IMR-90 (cell line): ENCODE data around the gene CFAP97D2. TPM values are rescaled to one million over a fixed set of nuclear protein-coding genes. Genes with fewer than 3 reads are reported as not detected.

Experiments
- ATAC-seq: fragments of 200-7000 bp; cut with Tn5 transposase; 2 replicates; pipeline ENCODE4 v1.9.1; 2020; ENCODE audit warnings: low read depth, mild to moderate bottlenecking, moderate library complexity
- BruUV-seq: library from RNA; stranded (reverse); fragments of 400-500 nt; replicated peaks from 2 replicates; lab custom pipeline; 2021; lab: Mats Ljungman, UMichigan
- CTCF ChIA-PET: fragments of 300-600 bp; formaldehyde crosslinking; extraction: SDS; loops from one replicate; lab custom pipeline; 2021; ENCODE audit warnings: antibody characterized with exemption; lab: Yijun Ruan, JAX
- POLR2A ChIA-PET: fragments of 300-600 bp; sonication (Branson Sonifier 250); formaldehyde crosslinking; loops from one replicate; lab custom pipeline; 2022; ENCODE audit warnings: antibody characterized with exemption; ENCODE audit not compliant: unreplicated experiment; lab: Charles Lee
- DNase-seq: peaks from one replicate; pipeline ENCODE4 v3.0.0; 2013
- H2AFZ ChIP-seq: replicated peaks from 2 replicates; pipeline ENCODE3; 2013; ENCODE audit warnings: low read length, mild to moderate bottlenecking; ENCODE audit not compliant: poor library complexity
- H2AK5ac ChIP-seq: 2 replicates; pipeline ENCODE4 v1.6.1; 2013; ENCODE audit warnings: low read depth, low read length, inconsistent platforms
- H2AK9ac ChIP-seq: replicated peaks from 2 replicates; pipeline ENCODE3; 2013; ENCODE audit warnings: mild to moderate bottlenecking, low read depth, low read length, moderate library complexity; ENCODE audit not compliant: poor library complexity
- H2BK120ac ChIP-seq: 2 replicates; pipeline ENCODE4 v1.6.1; 2013; ENCODE audit warnings: low read depth, low read length, inconsistent platforms
- H2BK15ac ChIP-seq: 3 replicates; pipeline ENCODE4 v1.6.1; 2013; ENCODE audit warnings: low read depth, low read length, inconsistent platforms
- H2BK20ac ChIP-seq: 2 replicates; pipeline ENCODE4 v1.6.1; 2013; ENCODE audit warnings: low read depth, mild to moderate bottlenecking, inconsistent platforms, low read length, moderate library complexity
- H2BK5ac ChIP-seq: 2 replicates; pipeline ENCODE4 v1.6.1; 2013; ENCODE audit warnings: mild to moderate bottlenecking, low read depth, low read length, inconsistent platforms; ENCODE audit not compliant: poor library complexity, severe bottlenecking
- H3K14ac ChIP-seq: replicated peaks from 2 replicates; pipeline ENCODE4 v1.6.1; 2013; ENCODE audit warnings: low read depth, low read length, inconsistent platforms
- H3K18ac ChIP-seq: 2 replicates; pipeline ENCODE4 v1.6.1; 2013; ENCODE audit warnings: low read depth, low read length, control low read depth
- H3K23ac ChIP-seq: 2 replicates; pipeline ENCODE4 v1.6.1; 2013; ENCODE audit warnings: low read depth, low read length, inconsistent platforms
- H3K27ac ChIP-seq: 2 replicates; pipeline ENCODE4 v1.5.1; 2013; ENCODE audit warnings: mild to moderate bottlenecking, control low read depth, low read length; ENCODE audit not compliant: insufficient read depth
- H3K27me3 ChIP-seq: 2 replicates; pipeline ENCODE4 v1.6.1; 2013; ENCODE audit warnings: low read length; ENCODE audit not compliant: control insufficient read depth, insufficient read depth
- H3K36me3 ChIP-seq: 2 replicates; pipeline ENCODE4 v1.6.1; 2013; ENCODE audit warnings: low read length, mixed read lengths; ENCODE audit not compliant: control insufficient read depth, insufficient read depth
- H3K4ac ChIP-seq: 2 replicates; pipeline ENCODE4 v1.6.1; 2013; ENCODE audit warnings: low read depth, low read length, inconsistent platforms
- H3K4me1 ChIP-seq: 2 replicates; pipeline ENCODE4 v1.6.1; 2013; ENCODE audit warnings: low read length, mixed read lengths; ENCODE audit not compliant: control insufficient read depth, insufficient read depth
- H3K4me2 ChIP-seq: 2 replicates; pipeline ENCODE4 v1.6.1; 2013; ENCODE audit warnings: low read depth, mild to moderate bottlenecking, control low read depth, low read length, moderate library complexity
- H3K4me3 ChIP-seq: 2 replicates; pipeline ENCODE4 v1.5.1; 2013; ENCODE audit warnings: low read depth, mild to moderate bottlenecking, control low read depth, low read length, moderate library complexity; ENCODE audit not compliant: insufficient read depth
- H3K56ac ChIP-seq: 2 replicates; pipeline ENCODE4 v1.6.1; 2013; ENCODE audit warnings: low read length, inconsistent platforms; ENCODE audit not compliant: insufficient read depth; ENCODE audit errors: extremely low read depth
- H3K79me1 ChIP-seq, 2 experiments: 2 replicates each; pipeline ENCODE4 v1.6.1; 2013; ENCODE audit warnings: low read length in 2 of 2, inconsistent platforms in 1 of 2, low read depth in 1 of 2
- H3K9ac ChIP-seq: 2 replicates; pipeline ENCODE4 v1.6.1; 2013; ENCODE audit warnings: low read depth, low read length, control low read depth
- H3K9me1 ChIP-seq: 2 replicates; pipeline ENCODE4 v1.6.1; 2013; ENCODE audit warnings: low read length, inconsistent platforms; ENCODE audit not compliant: insufficient read depth
- H3K9me3 ChIP-seq: 2 replicates; pipeline ENCODE4 v1.6.1; 2013; ENCODE audit warnings: low read length; ENCODE audit not compliant: control insufficient read depth, insufficient read depth
- H4K20me1 ChIP-seq: 2 replicates; pipeline ENCODE4 v1.6.1; 2013; ENCODE audit warnings: low read length, inconsistent platforms; ENCODE audit not compliant: insufficient read depth
- H4K5ac ChIP-seq: 2 replicates; pipeline ENCODE4 v1.6.1; 2013; ENCODE audit warnings: mild to moderate bottlenecking, low read depth, low read length, control low read depth
- H4K8ac ChIP-seq, 2 experiments: 2 replicates each; pipeline ENCODE4 v1.6.1; 2013; ENCODE audit warnings: low read depth in 2 of 2, low read length in 2 of 2, control low read depth in 1 of 2, inconsistent platforms in 1 of 2
- H4K91ac ChIP-seq: 2 replicates; pipeline ENCODE4 v1.6.1; 2013; ENCODE audit warnings: low read depth, low read length, inconsistent platforms; ENCODE audit not compliant: insufficient read depth
- CEBPB ChIP-seq: IDR thresholded peaks from 2 replicates; pipeline ENCODE4 v1.6.1; 2012; ENCODE audit warnings: low read depth, low read length, improper control_type of control experiment
- NFE2L2 ChIP-seq: fragments of 150-350 bp; IDR thresholded peaks from 2 replicates; pipeline ENCODE4 v1.6.1; 2016; ENCODE audit warnings: low read depth, mild to moderate bottlenecking, low read length
- WGBS, 2 experiments: methylation state at CpG; one replicate each; pipeline versions ENCODE4 v1.1.5 to v1.1.7; 2013; ENCODE audit warnings: missing lambda C conversion rate in 2 of 2; ENCODE audit not compliant: insufficient read length in 1 of 2; ENCODE audit errors: extremely low coverage in 2 of 2; 5-methylcytosine and 5-hydroxymethylcytosine counted together
- dilution Hi-C: fragments of 300-500 bp; cut with HindIII; formaldehyde crosslinking; loops from one replicate; pipeline ENCODE4 v1.14.3; 2018; ENCODE audit warnings: low sequenced_read_pairs; ENCODE audit not compliant: unreplicated experiment
- in situ Hi-C: fragments of 300-500 bp; cut with MboI; formaldehyde crosslinking; loops from 3 replicates; pipeline ENCODE4 v1.14.3; 2019; ENCODE audit warnings: low sequenced_read_pairs, inconsistent platforms, mixed read lengths
- intact Hi-C: fragments of 100-400 bp; cut with micrococcal nuclease; formaldehyde crosslinking; loops from 2 replicates; pipeline ENCODE4 v1.10.0; 2022
- polyA plus RNA-seq, 3 experiments: library from polyadenylated mRNA; depleted of rRNA; stranded (reverse); fragments of >200 nt; gene quantifications; 2 replicates each; pipeline ENCODE4 v1.2.3, GENCODE V29; 2012; ENCODE audit warnings: low replicate concordance in 1 of 3
- total RNA-seq: library from RNA; depleted of rRNA; stranded (reverse); fragments of >200 nt; gene quantifications from 2 replicates; pipeline ENCODE4 v1.2.3, GENCODE V29; 2012
- TF ChIP-seq, protein P1 (sequence below): fragments of 150-350 bp; IDR thresholded peaks from 2 replicates; pipeline ENCODE4 v1.6.1; 2016; ENCODE audit warnings: low read depth, mild to moderate bottlenecking, low read length, moderate library complexity, borderline replicate concordance
- TF ChIP-seq, protein P2 (sequence below): conservative IDR thresholded peaks from 2 replicates; pipeline ENCODE4 v1.5.1; 2012; ENCODE audit warnings: mild to moderate bottlenecking, low read depth, low read length, improper control_type of control experiment

Gene CFAP97D2
- total and polyA plus RNA-seq, 2 of the 4 experiments (the other 2 are of a cell fraction) = not detected

DNA sequence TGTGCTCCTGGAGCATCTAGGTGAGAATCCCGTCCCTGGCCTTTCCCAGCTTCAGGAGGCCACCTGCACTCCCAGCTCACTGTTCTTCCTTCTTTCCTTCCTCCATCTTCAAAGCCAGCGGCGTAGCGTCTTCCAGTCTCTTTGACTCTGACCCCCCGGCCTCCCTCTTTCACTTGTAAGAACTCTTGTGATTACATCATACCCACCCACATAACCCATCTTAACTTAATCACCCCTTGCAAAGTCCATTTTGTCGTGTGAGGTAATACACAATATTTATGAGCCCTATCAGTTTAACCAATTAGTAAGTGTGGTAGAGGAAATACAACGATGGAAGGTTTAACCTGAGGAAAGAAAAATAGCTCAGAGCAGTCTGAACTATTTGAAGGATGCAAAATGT lies 51.1 kb downstream of the CFAP97D2 start:
- in situ Hi-C loops = no loop called here
- H4K5ac ChIP-seq = no peak overlapping the region
- H3K23ac ChIP-seq = peak overlapping the region; percentile 65
- 0 out of 2 replicates have a peak overlapping the region, but pooled peaks have one; percentile 12 for H3K18ac ChIP-seq
- H3K27me3 ChIP-seq = no peaks in the 10 kb centered on the region
- peaks cover 8% of the 10 kb centered on the region for H3K4me1 ChIP-seq
- intact Hi-C loops = no loop called here
- no peaks in the 10 kb centered on the region for H3K9me1 ChIP-seq
- peak overlapping the region; percentile 61 for H3K4me2 ChIP-seq
- WGBS, 2 experiments = 38% methylated on average over 4 of the region's 7 CpGs; no CpG with 5 or more reads in 1 of the 2 experiments
- H3K9me3 ChIP-seq = no peaks in the 10 kb centered on the region
- peak overlapping the region; percentile 8; the same call in 1 of the 2 replicates for H3K27ac ChIP-seq
- no peaks in the 10 kb centered on the region for H4K20me1 ChIP-seq
- H2BK5ac ChIP-seq = no peak overlapping the region
- POLR2A ChIA-PET = no interaction called here
- H3K14ac ChIP-seq = peak overlapping the region; percentile 30; the same call in 1 of the 2 replicates
- dilution Hi-C loops = no loop called here
- peak overlapping the region; percentile 51 for H4K91ac ChIP-seq
- peak overlapping the region; percentile 58 for H3K4ac ChIP-seq
- no TSS peak for BruUV-seq
- TF ChIP-seq, protein P1, sequence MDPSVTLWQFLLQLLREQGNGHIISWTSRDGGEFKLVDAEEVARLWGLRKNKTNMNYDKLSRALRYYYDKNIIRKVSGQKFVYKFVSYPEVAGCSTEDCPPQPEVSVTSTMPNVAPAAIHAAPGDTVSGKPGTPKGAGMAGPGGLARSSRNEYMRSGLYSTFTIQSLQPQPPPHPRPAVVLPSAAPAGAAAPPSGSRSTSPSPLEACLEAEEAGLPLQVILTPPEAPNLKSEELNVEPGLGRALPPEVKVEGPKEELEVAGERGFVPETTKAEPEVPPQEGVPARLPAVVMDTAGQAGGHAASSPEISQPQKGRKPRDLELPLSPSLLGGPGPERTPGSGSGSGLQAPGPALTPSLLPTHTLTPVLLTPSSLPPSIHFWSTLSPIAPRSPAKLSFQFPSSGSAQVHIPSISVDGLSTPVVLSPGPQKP = no peak
- no peak for TF ChIP-seq NFE2L2
- TF ChIP-seq, protein P2, sequence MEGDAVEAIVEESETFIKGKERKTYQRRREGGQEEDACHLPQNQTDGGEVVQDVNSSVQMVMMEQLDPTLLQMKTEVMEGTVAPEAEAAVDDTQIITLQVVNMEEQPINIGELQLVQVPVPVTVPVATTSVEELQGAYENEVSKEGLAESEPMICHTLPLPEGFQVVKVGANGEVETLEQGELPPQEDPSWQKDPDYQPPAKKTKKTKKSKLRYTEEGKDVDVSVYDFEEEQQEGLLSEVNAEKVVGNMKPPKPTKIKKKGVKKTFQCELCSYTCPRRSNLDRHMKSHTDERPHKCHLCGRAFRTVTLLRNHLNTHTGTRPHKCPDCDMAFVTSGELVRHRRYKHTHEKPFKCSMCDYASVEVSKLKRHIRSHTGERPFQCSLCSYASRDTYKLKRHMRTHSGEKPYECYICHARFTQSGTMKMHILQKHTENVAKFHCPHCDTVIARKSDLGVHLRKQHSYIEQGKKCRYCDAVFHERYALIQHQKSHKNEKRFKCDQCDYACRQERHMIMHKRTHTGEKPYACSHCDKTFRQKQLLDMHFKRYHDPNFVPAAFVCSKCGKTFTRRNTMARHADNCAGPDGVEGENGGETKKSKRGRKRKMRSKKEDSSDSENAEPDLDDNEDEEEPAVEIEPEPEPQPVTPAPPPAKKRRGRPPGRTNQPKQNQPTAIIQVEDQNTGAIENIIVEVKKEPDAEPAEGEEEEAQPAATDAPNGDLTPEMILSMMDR = no peak
- peak; percentile 83 for TF ChIP-seq CEBPB
- CTCF ChIA-PET = no interaction called here
- peak; percentile 63 for DNase-seq
- H2BK20ac ChIP-seq = peak overlapping the region; percentile 76; the same call in 1 of the 2 replicates
- H3K36me3 ChIP-seq = no peaks in the 10 kb centered on the region
- H2AFZ ChIP-seq = peak overlapping the region; percentile 80
- 0 out of 2 replicates have a peak overlapping the region, but pooled peaks have one; percentile 35 for H2AK5ac ChIP-seq
- peak overlapping the region in 1 of 2 experiments; percentile 49; a peak in 2 of 4 replicates for H4K8ac ChIP-seq
- no peak overlapping the region for H3K56ac ChIP-seq
- peak overlapping the region; percentile 13; the same call in 1 of the 2 replicates for H3K9ac ChIP-seq
- H2AK9ac ChIP-seq = no peak overlapping the region
- H3K4me3 ChIP-seq = no peak overlapping the region
- peak overlapping the region; percentile 17; the same call in 1 of the 3 replicates for H2BK15ac ChIP-seq
- peaks cover 0 to 4% of the 10 kb centered on the region in 2 experiments; a peak in 2 of 4 replicates for H3K79me1 ChIP-seq
- no peak for ATAC-seq
- peak overlapping the region; percentile 76 for H2BK120ac ChIP-seq
